ENCODE data around the gene C1orf226. TPM values are rescaled to one million over a fixed set of nuclear protein-coding genes. Genes with fewer than 3 reads are reported as not detected.
"Not testable (repeated sequence)": the region's sequence is repeated elsewhere in the genome, so short reads cannot be mapped to it uniquely, and the experiment has no call there.

The C1orf226 gene
- total and polyA plus RNA-seq, 9 donors = 0.35 to 2.1 (median 1.3) TPM

DNA sequence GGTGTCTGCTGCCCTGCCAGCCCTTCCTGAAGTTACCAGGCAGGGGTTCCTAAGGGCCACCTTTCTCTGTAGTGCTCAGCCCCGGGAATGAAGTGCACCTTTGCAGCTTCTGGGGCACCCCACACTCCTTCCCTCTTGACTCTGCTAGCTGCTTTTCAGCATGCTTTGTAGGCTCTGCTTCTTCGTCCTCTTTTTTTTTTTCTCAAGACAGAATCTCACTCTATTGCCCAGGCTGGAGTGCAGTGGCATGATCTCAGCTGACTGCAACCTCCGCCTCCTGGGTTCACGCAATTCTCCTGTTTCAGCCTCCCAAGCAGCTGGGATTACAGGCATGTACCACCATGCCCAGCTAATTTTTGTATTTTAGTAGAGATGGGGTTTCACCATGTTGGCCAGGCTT is 29.7 kb upstream of the C1orf226 start:
- 77% methylated on average over 1 of the region's 4 CpGs for WGBS (ENCODE audit: insufficient coverage)

GRCh38 chr1:162353078-162353477 is 28.4 kb upstream of the C1orf226 start:
- no peak overlapping the region for H3K27ac ChIP-seq (ENCODE audit: low read length)
- H3K4me1 ChIP-seq (ENCODE audit: control insufficient read depth, insufficient read depth, low read length) = no peaks in the 10 kb centered on the region
- no peaks in the 10 kb centered on the region for H3K36me3 ChIP-seq (ENCODE audit: control insufficient read depth, insufficient read depth, low read length)
- 71% methylated on average over 9 of the region's 9 CpGs for WGBS (ENCODE audit: insufficient coverage)
- H3K4me3 ChIP-seq (ENCODE audit: low read length) = no peak overlapping the region
- no peaks in the 10 kb centered on the region for H3K9me3 ChIP-seq (replicated peaks; ENCODE audit: control insufficient read depth, low read depth, low read length)
- no peaks in the 10 kb centered on the region for H3K27me3 ChIP-seq (ENCODE audit: control insufficient read depth, insufficient read depth, low read length)
- DNase-seq = no peak

More for the DNA sequence above, 29.7 kb upstream of the C1orf226 start:
- not testable (repeated sequence) for H3K27ac ChIP-seq (ENCODE audit: low read length); DNase-seq; H3K4me1 ChIP-seq (ENCODE audit: control insufficient read depth, insufficient read depth, low read length); H3K27me3 ChIP-seq (ENCODE audit: control insufficient read depth, insufficient read depth, low read length); H3K36me3 ChIP-seq (ENCODE audit: control insufficient read depth, insufficient read depth, low read length); H3K4me3 ChIP-seq (ENCODE audit: low read length); H3K9me3 ChIP-seq (replicated peaks; ENCODE audit: control insufficient read depth, low read depth, low read length)

- H3K4me3 ChIP-seq (ENCODE audit: low read length) = no peak overlapping the region
- H3K36me3 ChIP-seq (ENCODE audit: control insufficient read depth, insufficient read depth, low read length) = no peaks in the 10 kb centered on the region
- no peak overlapping the region for H3K27ac ChIP-seq (ENCODE audit: low read length)
- no peaks in the 10 kb centered on the region for H3K27me3 ChIP-seq (ENCODE audit: control insufficient read depth, insufficient read depth, low read length)
- H3K4me1 ChIP-seq (ENCODE audit: control insufficient read depth, insufficient read depth, low read length) = no peaks in the 10 kb centered on the region
- 82% methylated on average over 4 of the region's 5 CpGs for WGBS (ENCODE audit: insufficient coverage)
- H3K9me3 ChIP-seq (replicated peaks; ENCODE audit: control insufficient read depth, low read depth, low read length) = no peaks in the 10 kb centered on the region
- DNase-seq = no peak
These were observed 27.8 kb upstream of the C1orf226 start for GRCh38 chr1:162353702-162354101.

- DNase-seq = peak; percentile 15
- Histone ChIP-seq H3K27me3 (ENCODE audit: control insufficient read depth, insufficient read depth, low read length) (no peaks in the 10 kb centered on the region), H3K4me1 (ENCODE audit: control insufficient read depth, insufficient read depth, low read length) (no peaks in the 10 kb centered on the region), H3K36me3 (ENCODE audit: control insufficient read depth, insufficient read depth, low read length) (no peaks in the 10 kb centered on the region), H3K27ac (ENCODE audit: low read length) (no peak overlapping the region), H3K4me3 (ENCODE audit: low read length) (no peak overlapping the region), H3K9me3 (replicated peaks; ENCODE audit: control insufficient read depth, low read depth, low read length) (no peaks in the 10 kb centered on the region)
- 80% methylated on average over 2 of the region's 5 CpGs for WGBS (ENCODE audit: insufficient coverage)
These were observed 23.8 kb upstream of the C1orf226 start for GRCh38 chr1:162357681-162358266.

DNA sequence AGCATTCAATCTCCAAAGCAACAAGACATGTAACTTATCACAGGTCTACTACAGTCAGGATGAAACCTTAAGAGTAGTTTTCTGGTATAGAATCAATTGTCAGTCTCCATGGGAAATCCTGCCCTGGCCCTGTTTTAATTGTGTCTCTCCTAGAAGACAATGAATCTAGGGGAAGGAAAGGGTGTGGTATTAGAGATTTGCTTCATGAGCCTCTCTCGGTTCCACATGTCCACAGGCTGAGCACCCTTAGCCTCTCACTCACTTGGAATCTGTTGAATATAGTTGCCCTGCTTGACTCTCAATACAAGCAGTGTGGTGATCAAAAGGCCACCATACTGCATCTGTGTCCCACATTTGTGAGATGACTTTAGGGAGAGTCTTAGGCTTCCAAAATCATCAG is 22.6 kb upstream of the C1orf226 start:
- H3K4me3 ChIP-seq (ENCODE audit: low read length) = no peak overlapping the region
- H3K4me1 ChIP-seq (ENCODE audit: control insufficient read depth, insufficient read depth, low read length) = no peaks in the 10 kb centered on the region
- no peaks in the 10 kb centered on the region for H3K9me3 ChIP-seq (replicated peaks; ENCODE audit: control insufficient read depth, low read depth, low read length)
- H3K27me3 ChIP-seq (ENCODE audit: control insufficient read depth, insufficient read depth, low read length) = no peaks in the 10 kb centered on the region
- no peaks in the 10 kb centered on the region for H3K36me3 ChIP-seq (ENCODE audit: control insufficient read depth, insufficient read depth, low read length)
- no CpG with 5 or more reads among the region's 1 CpG for WGBS (ENCODE audit: insufficient coverage)
- no peak for DNase-seq
- no peak overlapping the region for H3K27ac ChIP-seq (ENCODE audit: low read length)

DNA sequence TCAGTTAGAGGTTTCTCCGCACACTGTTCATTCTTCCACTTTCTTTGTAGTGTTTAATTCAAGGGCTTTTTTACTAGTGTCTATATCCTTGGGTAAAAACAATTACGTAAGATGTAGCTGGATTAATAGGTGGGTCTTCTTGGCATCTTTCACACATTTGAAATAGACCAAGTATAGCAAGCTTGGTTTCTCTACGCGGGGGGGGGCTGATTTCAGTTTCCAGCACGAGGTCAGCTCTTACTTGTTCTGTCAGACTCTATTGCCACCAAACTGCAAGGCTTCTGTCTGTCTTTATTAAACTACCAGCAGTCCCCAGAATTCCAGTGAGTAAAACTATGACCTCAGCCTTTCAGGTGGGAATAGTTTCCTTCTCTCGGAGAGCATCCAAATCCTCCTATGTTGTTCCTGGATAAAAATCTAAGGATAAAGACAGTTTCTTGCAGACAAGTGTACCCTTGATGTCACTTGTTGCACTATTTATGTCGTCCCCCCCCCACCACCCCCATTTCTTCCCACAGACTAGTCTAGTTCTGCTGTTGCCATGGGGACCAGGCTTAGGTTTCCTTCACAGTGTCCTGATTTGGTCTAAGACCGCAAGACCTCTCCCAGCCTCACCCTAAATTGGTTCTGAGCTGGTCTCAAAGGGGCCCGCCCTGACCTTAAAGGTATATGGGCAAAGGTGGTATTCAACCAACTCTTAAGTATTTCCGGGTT is 21.8 kb upstream of the C1orf226 start:
- DNase-seq = no peak
- Histone ChIP-seq H3K9me3 (replicated peaks; ENCODE audit: control insufficient read depth, low read depth, low read length) (no peaks in the 10 kb centered on the region), H3K4me3 (ENCODE audit: low read length) (no peak overlapping the region), H3K27me3 (ENCODE audit: control insufficient read depth, insufficient read depth, low read length) (no peaks in the 10 kb centered on the region), H3K4me1 (ENCODE audit: control insufficient read depth, insufficient read depth, low read length) (no peaks in the 10 kb centered on the region), H3K27ac (ENCODE audit: low read length) (no peak overlapping the region), H3K36me3 (ENCODE audit: control insufficient read depth, insufficient read depth, low read length) (no peaks in the 10 kb centered on the region)
- 100% methylated on average over 3 of the region's 10 CpGs for WGBS (ENCODE audit: insufficient coverage)

GRCh38 chr1:162360237-162360873 is 21.2 kb upstream of the C1orf226 start:
- no peak for DNase-seq
- Histone ChIP-seq H3K4me3 (ENCODE audit: low read length) (no peak overlapping the region), H3K36me3 (ENCODE audit: control insufficient read depth, insufficient read depth, low read length) (no peaks in the 10 kb centered on the region), H3K27me3 (ENCODE audit: control insufficient read depth, insufficient read depth, low read length) (no peaks in the 10 kb centered on the region), H3K9me3 (replicated peaks; ENCODE audit: control insufficient read depth, low read depth, low read length) (no peaks in the 10 kb centered on the region), H3K4me1 (ENCODE audit: control insufficient read depth, insufficient read depth, low read length) (no peaks in the 10 kb centered on the region), H3K27ac (ENCODE audit: low read length) (no peak overlapping the region)
- 89% methylated on average over 8 of the region's 10 CpGs for WGBS (ENCODE audit: insufficient coverage)

GRCh38 chr1:162360874-162361260 is 20.7 kb upstream of the C1orf226 start:
- WGBS (ENCODE audit: insufficient coverage) = 100% methylated on average over 1 of the region's 4 CpGs
- H3K27ac ChIP-seq (ENCODE audit: low read length) = no peak overlapping the region
- no peaks in the 10 kb centered on the region for H3K27me3 ChIP-seq (ENCODE audit: control insufficient read depth, insufficient read depth, low read length)
- DNase-seq = no peak
- H3K9me3 ChIP-seq (replicated peaks; ENCODE audit: control insufficient read depth, low read depth, low read length) = no peaks in the 10 kb centered on the region
- H3K4me3 ChIP-seq (ENCODE audit: low read length) = no peak overlapping the region
- no peaks in the 10 kb centered on the region for H3K36me3 ChIP-seq (ENCODE audit: control insufficient read depth, insufficient read depth, low read length)
- H3K4me1 ChIP-seq (ENCODE audit: control insufficient read depth, insufficient read depth, low read length) = no peaks in the 10 kb centered on the region

DNA sequence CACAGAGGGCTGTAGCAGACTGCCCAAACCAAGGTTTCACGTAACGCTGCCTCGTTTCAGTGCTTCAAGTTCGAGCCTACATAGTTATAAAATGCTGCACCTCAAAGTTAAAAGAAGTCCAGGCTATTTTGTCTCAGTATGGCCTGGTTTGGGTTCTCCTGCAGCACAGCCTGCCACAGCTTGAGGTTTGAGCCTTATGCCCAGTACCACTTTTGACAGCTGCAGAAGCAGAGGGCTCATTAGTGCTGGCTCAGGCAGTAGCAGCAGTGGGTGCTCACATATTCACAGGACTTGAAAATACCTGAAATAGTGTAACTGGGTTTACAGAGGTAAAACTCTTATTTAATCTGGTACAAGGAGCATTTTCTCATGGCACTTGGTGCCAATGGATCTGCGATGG is 20.2 kb upstream of the C1orf226 start:
- Histone ChIP-seq H3K27ac (ENCODE audit: low read length) (no peak overlapping the region), H3K4me3 (ENCODE audit: low read length) (no peak overlapping the region), H3K36me3 (ENCODE audit: control insufficient read depth, insufficient read depth, low read length) (no peaks in the 10 kb centered on the region), H3K9me3 (replicated peaks; ENCODE audit: control insufficient read depth, low read depth, low read length) (no peaks in the 10 kb centered on the region), H3K4me1 (ENCODE audit: control insufficient read depth, insufficient read depth, low read length) (no peaks in the 10 kb centered on the region), H3K27me3 (ENCODE audit: control insufficient read depth, insufficient read depth, low read length) (no peaks in the 10 kb centered on the region)
- no peak for DNase-seq
- 76% methylated on average over 4 of the region's 5 CpGs for WGBS (ENCODE audit: insufficient coverage)

GRCh38 chr1:162363823-162364222 is 17.7 kb upstream of the C1orf226 start:
- H3K27me3 ChIP-seq (ENCODE audit: control insufficient read depth, insufficient read depth, low read length) = no peaks in the 10 kb centered on the region
- H3K4me1 ChIP-seq (ENCODE audit: control insufficient read depth, insufficient read depth, low read length) = no peaks in the 10 kb centered on the region
- no peak overlapping the region for H3K27ac ChIP-seq (ENCODE audit: low read length)
- H3K9me3 ChIP-seq (replicated peaks; ENCODE audit: control insufficient read depth, low read depth, low read length) = no peaks in the 10 kb centered on the region
- WGBS (ENCODE audit: insufficient coverage) = 65% methylated on average over 2 of the region's 3 CpGs
- H3K4me3 ChIP-seq (ENCODE audit: low read length) = no peak overlapping the region
- no peak for DNase-seq
- no peaks in the 10 kb centered on the region for H3K36me3 ChIP-seq (ENCODE audit: control insufficient read depth, insufficient read depth, low read length)
